Measurements from ENCODE around the gene SIGMAR1.

SIGMAR1 gene

DNA sequence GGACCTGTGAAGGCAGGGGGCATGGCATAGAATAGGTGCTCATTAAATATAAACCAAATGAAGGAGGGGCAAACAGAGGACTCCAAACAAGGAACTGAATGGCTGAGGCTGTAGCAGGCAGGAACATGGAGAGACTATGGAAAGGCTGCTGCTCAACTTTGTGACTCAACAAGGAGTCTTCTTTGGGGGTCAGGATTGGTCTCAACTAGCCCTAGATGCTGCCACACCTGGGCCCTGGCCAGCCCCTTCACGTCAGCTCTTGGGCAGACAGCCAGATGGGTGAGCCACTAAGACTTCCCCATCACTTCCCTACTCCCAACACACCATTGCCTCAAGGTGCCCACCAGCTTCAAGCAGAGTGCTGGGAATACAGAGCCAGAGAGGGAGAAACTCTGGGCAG, 36.7 kb downstream of the SIGMAR1 start:
- DNase-seq = no peak

DNA sequence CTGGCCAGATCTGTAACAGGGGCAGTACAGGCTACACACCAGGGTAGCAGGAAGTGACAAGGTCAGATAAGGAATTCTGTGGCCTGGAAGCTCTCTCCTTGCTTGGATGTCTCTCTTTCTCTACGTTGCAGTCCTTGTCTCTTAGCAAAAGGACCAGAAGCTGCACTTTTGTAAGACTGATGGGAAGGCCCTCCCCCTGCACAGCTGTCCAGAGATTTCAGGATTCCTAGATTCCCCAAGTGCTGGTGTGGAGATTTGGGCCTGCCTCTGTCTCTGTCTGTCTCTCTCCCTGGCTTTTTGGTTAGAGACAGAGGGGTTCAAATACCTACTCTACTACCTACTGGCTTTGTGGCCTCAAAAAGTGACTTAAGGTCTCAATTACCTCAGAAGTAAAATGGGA, 38.0 kb downstream of the SIGMAR1 start:
- no peak for DNase-seq

DNA sequence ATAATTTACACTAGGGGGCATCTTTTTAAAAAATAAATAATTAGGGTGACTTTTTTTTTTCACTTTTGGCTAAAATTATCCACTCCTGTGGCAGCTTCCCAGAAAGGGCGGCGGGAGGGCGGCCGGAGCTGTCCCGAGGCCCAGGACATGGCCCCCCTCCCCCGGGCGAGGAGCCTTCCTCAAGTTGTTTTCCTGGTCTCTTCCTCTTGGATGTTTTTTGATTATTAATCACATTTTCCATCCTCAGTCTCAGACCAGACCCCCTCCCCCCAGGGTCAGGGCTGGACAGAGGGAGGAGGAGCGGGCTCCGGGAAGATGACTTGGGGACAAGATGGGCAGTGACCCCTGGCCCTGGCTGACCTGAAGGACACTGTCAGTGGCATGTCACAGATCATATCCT, 43.4 kb downstream of the SIGMAR1 start:
- no peak for DNase-seq

DNA sequence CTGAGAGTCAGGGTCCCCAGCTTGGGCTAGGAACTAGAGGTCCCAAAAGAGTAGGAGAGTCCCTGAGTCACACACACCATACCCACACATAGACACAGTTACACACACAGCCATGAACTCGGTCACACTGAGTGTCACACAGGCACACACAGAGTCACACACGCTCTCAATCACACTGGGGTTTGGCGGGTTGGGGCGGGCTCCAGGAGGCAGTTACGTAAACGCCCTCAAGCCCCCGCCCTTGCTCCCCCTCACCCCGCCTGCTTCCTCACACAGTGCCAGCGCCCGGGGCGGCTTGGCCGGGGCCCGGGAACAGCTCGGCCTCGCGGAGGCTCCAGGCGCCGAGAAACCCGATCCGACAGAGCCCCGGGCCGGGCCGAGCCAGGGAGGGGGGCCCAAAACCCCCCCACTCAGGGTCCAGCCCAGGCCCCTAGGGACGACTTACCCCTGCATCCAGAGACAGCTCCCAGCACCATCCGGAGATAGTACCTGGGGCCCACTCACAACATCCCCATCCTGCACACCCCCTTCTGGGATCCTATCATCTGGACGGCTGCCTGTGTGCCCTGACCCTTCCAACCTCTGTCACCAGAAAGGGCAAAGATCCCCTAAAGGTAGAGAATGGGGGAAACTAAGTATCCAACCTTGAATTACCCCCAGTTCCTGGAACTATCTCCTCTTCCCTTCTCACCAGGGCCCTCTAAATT, 44.5 kb downstream of the SIGMAR1 start:
- DNase-seq = peak; percentile 22

DNA sequence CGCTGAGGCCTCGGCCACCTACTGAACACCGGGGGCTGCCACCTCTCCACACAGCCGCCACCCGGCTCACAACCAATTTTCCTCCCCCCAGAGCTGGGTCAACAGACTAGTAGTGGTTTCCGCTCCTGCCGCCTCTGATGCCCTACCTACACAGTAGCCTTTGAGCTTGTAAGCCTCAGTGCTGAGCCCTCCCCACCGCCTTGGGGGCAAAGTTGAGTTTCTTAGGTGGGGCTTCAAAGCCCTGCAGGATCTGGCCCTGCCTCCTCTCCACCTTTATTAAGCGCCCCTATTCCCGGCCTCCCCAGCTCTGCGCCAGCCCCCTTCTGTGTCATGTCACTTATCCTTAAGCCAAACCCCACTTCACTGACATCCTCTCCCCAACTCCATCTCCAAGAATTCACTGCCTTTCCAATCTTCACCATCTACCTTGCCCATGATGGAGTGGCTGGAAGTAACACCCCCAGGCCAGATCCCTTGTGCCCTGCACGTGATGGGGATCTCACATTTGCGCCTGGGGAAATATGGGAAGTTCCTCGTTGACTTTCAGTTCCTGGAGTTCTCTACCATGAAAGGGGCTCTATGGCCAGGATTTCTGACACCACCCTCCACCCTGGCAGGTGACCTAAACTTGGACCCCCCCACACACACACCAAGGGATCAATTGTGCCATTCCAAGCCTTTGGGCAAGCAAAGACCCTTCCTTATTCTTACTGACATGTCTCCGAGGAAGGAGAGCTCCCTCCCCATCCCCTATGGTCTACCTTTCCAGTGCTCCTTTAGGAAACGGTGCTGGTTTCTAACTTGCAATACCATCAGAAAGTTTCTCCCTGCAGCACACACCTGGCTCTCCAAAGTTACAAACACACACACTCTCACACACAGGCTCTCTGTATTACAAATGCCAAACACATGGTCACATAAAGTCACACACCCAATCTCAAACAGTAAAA, 45.4 kb downstream of the SIGMAR1 start:
- peak; percentile 64 for DNase-seq

DNA sequence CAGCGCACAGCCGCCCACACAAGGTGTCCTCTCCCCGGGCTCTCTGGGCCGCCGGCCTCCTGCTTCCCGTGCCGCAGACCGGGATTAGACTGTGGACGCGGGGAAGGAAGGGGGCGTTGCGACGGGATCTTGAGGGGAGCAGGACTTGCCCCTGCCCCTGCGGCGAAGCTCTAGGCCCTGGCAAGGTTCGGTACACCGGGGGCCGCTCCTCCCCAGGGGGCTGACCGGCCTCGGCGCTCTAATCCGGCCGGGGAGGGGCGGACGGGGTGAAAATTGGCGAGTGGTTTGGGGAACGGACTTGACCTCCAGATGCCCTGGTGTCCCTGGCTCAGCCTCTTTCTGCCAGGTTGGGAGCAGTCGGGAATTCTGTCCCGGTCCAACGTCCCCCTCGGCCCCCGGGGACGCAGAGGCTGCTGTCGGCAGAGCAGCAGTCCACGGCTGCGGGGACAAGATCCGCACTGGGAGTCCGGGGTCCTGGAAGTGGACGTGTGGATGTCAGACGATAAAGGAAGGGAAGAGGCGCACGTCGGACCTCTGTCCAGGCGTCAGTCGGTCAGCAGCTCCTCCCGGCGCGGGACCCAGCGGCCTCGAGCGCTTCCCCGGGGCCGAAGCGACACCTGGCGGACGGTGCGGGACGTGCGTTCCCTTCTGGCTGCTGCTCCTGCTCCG, 46.2 kb downstream of the SIGMAR1 start:
- peak; percentile 90 for DNase-seq

DNA sequence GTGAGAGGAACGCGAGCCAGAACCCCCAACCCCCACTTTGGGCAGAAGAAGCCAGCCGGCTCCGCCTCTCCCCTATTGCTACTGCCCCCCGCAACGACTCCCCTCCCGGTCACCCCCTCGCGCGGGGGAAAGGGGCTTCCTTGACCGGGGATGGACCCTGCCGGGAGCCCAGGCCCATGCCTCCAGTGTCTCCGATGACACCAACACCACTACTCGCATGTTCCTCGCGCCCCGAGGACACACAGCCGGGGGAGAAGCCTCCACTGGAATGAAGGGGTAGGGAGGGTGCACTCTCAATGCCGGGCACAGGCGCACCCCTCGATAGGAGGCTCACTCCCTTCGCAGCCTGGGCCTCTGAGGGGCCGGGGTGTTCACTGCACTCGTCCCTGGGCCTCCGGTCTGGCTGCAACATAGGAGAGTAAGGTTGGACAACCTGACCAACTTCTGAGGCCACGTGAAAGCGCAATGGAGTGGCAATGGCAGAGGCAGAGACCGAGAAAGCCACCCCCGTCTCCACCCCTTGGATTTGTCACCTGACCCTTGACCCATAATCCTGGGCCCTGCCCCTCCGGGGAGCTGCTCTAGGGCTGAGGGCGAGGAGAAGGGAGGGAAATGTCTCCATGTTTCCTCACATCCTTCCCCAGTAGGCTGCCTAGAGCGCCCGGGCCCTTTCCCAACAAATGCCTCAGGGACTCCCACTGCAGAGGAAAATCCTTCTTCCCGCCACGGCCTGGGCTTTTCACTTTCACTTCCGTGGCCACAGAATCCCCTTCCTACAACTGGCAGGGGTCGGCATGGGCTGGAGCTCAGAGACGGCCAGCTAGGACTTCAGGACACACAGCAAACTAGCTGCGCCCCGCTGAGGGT, 47.0 kb downstream of the SIGMAR1 start:
- DNase-seq = no peak

DNA sequence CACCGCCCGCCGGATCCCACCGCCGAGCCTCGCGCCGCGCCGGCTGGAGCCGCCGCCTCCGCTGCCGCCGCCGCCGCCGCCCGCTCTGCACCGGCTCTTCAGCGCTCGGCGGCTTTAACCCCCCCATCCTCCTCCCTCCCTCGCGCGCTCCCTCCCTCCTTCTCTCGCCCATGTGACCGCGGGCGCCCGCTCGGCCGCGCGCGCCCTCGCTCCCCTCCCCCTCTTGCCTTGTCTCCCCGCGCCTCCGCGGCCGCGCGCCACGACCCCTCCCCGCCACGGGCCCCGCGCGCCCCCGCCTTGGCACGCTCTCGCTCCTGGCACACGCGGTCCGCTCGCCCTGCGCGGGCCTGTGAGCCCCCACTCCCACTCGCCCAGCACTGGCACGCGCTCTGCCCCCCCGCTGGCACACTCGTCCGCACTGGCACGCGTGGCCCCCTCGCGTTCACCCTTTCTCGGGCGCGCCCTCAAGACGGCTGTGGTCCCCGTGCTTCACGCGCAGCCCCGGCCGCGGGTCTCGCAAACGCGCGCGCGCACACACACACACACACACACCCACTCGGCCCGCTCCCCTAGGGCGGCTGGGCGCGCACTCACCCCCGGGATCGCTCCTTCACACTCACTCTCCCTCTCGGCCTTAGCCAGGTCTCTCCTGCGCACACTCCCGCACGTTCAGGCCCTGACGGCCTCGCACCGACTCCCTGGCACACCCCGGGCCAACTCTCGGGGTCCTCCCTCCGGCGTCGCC, 47.8 kb downstream of the SIGMAR1 start, which contains the start of gene CNTFR:
CNTFR (minus strand) TSS at position 89 of the 745 bp plus-strand sequence. CDS start 20,743 bp downstream, outside the sequence.
- DNase-seq = no peak

DNA sequence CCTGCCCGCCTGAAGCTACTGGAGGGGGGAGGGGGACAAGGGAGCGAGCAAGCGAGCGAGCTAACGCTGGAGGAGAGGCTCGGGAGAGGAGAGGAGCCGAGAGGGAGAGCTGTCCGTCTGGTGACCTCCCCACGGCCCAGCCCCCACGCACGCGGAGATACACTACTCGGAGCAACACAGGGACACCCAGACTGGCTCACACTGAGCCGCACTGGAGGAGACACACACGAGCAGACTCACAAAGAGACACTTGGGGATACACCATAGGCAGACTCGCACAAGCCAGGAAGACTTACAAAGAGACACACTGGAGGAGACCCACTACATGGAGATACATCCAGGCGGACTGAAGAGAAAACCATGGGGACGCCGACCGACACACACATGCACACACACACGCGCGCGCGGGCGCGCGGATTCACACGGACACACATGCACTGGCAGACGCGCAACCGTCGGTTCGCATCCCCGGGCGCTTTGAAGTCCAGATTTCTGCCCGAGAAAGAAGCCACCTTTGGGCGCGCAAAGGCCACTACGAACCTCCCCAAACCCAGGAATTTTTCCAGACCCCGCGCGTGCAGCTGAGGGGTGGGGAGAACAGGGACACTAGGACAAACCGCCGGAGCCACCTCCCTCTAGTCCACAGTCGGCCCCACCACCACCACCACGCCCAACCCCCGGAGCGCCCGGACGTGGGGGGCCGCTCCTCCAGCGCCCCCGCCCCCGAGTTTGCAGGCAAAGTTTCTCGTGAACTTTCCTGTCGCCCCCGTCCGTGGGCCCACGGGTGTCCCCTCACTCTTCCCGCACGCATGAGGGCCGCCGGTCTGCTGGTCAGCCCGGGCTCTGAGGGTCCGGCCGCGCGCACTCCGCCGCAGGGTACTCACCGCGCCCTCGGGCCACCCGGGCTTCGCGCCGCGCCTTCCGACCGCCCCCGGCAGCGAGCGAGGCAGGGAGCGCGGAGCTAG, 48.6 kb downstream of the SIGMAR1 start:
- no peak for DNase-seq

DNA sequence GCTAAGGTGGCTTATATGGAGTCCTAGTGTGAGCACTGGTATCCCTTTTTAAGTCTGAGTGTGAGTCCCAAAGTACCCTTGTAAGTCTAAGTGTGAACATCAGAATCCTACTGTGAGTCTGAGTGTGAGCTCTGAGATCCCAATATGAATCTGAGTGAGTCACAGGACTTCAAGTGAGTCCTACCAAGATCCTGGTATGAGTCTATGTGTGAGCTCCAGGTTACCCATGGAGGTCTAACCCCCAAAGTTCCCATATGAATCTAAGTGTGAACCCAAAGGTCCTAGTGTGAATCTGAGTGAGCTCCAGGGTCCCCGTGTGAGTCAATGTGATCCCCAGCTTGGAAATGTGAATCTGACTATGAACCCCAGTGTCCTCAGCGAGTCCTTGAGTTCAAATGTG, 50.3 kb downstream of the SIGMAR1 start:
- DNase-seq = no peak

DNA sequence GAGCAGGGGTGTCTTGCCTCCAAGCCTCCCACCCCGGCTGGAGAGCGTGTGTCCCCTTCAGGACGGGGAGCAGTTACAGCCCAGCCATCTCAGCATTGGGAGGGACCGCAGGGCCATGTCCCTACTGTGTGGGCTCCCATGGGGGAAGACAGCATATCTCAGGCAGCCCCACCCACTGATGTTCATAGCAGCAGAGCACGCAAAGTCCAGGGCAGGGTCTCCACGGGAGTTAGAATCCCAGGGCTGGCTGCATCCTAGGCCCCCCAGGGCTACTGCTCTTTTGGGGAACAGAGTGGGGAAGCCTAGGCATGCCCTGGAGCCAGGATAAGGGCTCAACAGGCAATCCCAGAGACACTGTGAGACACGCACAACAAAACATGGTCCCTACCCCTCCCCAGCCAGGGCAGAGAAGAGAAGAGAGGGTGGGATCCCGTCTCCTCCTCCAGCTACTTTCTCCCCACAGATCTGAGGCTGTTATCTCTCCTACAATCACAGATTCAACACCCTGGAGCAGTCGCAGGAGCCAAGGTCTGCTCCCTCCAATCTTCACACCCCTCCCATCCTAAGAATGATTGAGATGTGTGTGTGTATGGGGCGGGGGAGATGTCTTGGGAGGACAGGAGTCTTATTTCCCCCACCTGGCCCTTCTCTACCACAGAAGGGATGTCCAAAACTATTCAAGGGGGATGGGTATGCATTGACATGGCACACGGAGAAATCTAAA, 51.5 kb downstream of the SIGMAR1 start:
- no peak for DNase-seq

DNA sequence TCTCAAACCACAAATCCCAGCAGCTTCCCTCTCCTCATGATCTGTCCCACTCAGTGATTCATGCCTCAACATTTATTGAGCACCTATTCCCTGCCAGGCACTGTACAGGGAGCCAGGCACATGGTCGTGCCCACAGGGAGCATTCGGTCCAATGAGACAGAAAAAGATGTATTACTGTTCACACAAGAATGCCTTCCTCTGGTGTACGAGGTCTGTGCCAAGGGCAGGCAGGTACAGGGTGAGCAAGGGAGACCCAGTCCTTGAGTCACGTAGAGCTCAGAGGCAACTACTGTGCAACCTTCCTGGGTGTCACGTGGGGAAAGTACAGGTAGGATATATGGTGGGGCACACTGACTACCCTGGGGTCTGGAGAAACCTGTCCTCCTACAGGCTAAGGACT, 52.6 kb downstream of the SIGMAR1 start:
- DNase-seq = no peak

Measured in suppressor macrophage treated with lipopolysaccharide for 4 hours (primary cell).